Activated CD8-positive, alpha-beta T cell treated with anti-CD3 and anti-CD28 coated beads for 36 hours (primary cell): Measurements from ENCODE around the gene LMO3. TPM values are rescaled to one million over a fixed set of nuclear protein-coding genes. Genes with fewer than 3 reads are reported as not detected.

Experiments used
- ATAC-seq: fragments of 200-7000 bp; cut with Tn5 transposase; one replicate; pipeline ENCODE4 v1.10.0; 2021; ENCODE audit warnings: mild to moderate bottlenecking, moderate library complexity
- CTCF ChIA-PET: fragments of 350-600 bp; sonication (Branson Sonifier 250); formaldehyde crosslinking; loops from one replicate; lab custom pipeline; 2021; ENCODE audit warnings: antibody characterized with exemption; lab: Charles Lee
- POLR2A ChIA-PET: fragments of 350-600 bp; sonication (Branson Sonifier 250); formaldehyde crosslinking; loops from one replicate; lab custom pipeline; 2021; ENCODE audit warnings: antibody characterized with exemption; lab: Charles Lee
- DNase-seq: peaks from one replicate; pipeline ENCODE4 v3.0.0-alpha.2; 2020
- H3K27ac Mint-ChIP-seq: one replicate; pipeline ENCODE4 v1.8.0; 2021; ENCODE audit warnings: mild to moderate bottlenecking, mixed read lengths
- H3K27me3 Mint-ChIP-seq: one replicate; pipeline ENCODE4 v1.8.0; 2021; ENCODE audit warnings: mixed read lengths
- H3K36me3 Mint-ChIP-seq: one replicate; pipeline ENCODE4 v1.8.0; 2021; ENCODE audit warnings: low read depth, mixed read lengths
- H3K4me1 Mint-ChIP-seq: one replicate; pipeline ENCODE4 v1.8.0; 2021; ENCODE audit warnings: low read depth, mixed read lengths
- H3K4me3 Mint-ChIP-seq: one replicate; pipeline ENCODE4 v1.8.0; 2021; ENCODE audit warnings: mild to moderate bottlenecking, moderate library complexity, mixed read lengths
- H3K9me3 Mint-ChIP-seq: one replicate; pipeline ENCODE4 v1.8.0; 2021; ENCODE audit warnings: mixed read lengths
- CTCF ChIP-seq: fragments of 200-600 bp; IDR thresholded peaks from one replicate; pipeline ENCODE4 v1.8.0; 2022; ENCODE audit warnings: antibody characterized with exemption, mild to moderate bottlenecking
- intact Hi-C: fragments of 100-400 bp; cut with micrococcal nuclease; formaldehyde crosslinking; loops from one replicate; pipeline ENCODE4 v1.10.0; 2022
- total RNA-seq, 2 experiments: library from RNA; stranded (reverse); gene quantifications; one replicate each; pipeline ENCODE4 v1.2.3, GENCODE V29; 2021

The LMO3 gene
- total RNA-seq, 2 experiments from 2014 or later = not detected

- CTCF ChIA-PET = no interaction called here
- no peaks in the 10 kb centered on the region for H3K9me3 Mint-ChIP-seq
- no peaks in the 10 kb centered on the region for H3K27me3 Mint-ChIP-seq
- H3K4me3 Mint-ChIP-seq = no peak overlapping the region
- no peak for TF ChIP-seq CTCF
- ATAC-seq (no peak), DNase-seq (no peak)
- no peak overlapping the region for H3K27ac Mint-ChIP-seq
- intact Hi-C loops = no loop called here
- no peaks in the 10 kb centered on the region for H3K4me1 Mint-ChIP-seq
- no peaks in the 10 kb centered on the region for H3K36me3 Mint-ChIP-seq
- POLR2A ChIA-PET = no interaction called here
These were observed 11.2 kb downstream of the LMO3 start for GRCh38 chr12:16594797-16595196.

GRCh38 chr12:16593546-16593945 lies 12.4 kb downstream of the LMO3 start:
- no peak for TF ChIP-seq CTCF
- no peak overlapping the region for H3K27ac Mint-ChIP-seq
- intact Hi-C loops = no loop called here

GRCh38 chr12:16590645-16591044 lies 15.3 kb downstream of the LMO3 start:
- H3K9me3 Mint-ChIP-seq = no peaks in the 10 kb centered on the region
- POLR2A ChIA-PET = interaction anchor here (0.6 kb wide), 1 partner anchor 20 kb away, joined by 3 read pairs; no protein-coding TSS in a partner anchor
- intact Hi-C loops = no loop called here

More at GRCh38 chr12:16593546-16593945, 12.4 kb downstream of the LMO3 start:
- DNase-seq = no peak
- H3K36me3 Mint-ChIP-seq = no peaks in the 10 kb centered on the region
- H3K27me3 Mint-ChIP-seq = no peaks in the 10 kb centered on the region
- H3K4me3 Mint-ChIP-seq = no peak overlapping the region
- ATAC-seq = no peak
- H3K9me3 Mint-ChIP-seq = no peaks in the 10 kb centered on the region
- H3K4me1 Mint-ChIP-seq = no peaks in the 10 kb centered on the region
- ChIA-PET POLR2A (no interaction called here), CTCF (no interaction called here)

GRCh38 chr12:16588812-16589211 lies 17.1 kb downstream of the LMO3 start:
- H3K4me1 Mint-ChIP-seq = no peaks in the 10 kb centered on the region
- no peak overlapping the region for H3K4me3 Mint-ChIP-seq
- CTCF ChIA-PET = no interaction called here
- H3K27me3 Mint-ChIP-seq = no peaks in the 10 kb centered on the region
- no peak overlapping the region for H3K27ac Mint-ChIP-seq
- H3K9me3 Mint-ChIP-seq = peaks cover 2% of the 10 kb centered on the region
- H3K36me3 Mint-ChIP-seq = no peaks in the 10 kb centered on the region
- DNase-seq (no peak), ATAC-seq (no peak)
- intact Hi-C loops = no loop called here
- TF ChIP-seq CTCF = no peak
- POLR2A ChIA-PET = no interaction called here

More at GRCh38 chr12:16590645-16591044, 15.3 kb downstream of the LMO3 start:
- CTCF ChIA-PET = no interaction called here
- H3K4me3 Mint-ChIP-seq = no peak overlapping the region
- no peaks in the 10 kb centered on the region for H3K4me1 Mint-ChIP-seq
- TF ChIP-seq CTCF = no peak
- H3K27me3 Mint-ChIP-seq = no peaks in the 10 kb centered on the region
- no peak for DNase-seq
- no peak overlapping the region for H3K27ac Mint-ChIP-seq
- no peaks in the 10 kb centered on the region for H3K36me3 Mint-ChIP-seq
- no peak for ATAC-seq

DNA sequence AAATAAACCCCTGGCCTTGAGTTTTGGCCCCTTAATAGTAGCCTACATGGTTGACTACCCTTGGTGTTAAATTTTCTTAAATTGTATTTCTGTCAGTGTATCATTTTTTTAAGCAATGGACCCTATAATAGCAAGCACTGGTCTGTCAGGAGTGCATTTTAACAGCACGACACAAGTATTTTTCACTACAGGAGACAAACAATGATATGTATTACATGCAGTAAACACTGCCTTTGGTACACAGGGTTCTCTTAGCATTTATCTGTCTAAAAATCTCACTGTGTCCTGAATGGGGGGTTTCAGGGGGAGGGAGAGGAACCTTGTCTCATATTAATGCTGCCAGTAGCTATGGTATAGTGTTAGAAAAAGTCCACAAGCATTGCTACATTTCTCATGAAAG lies 18.4 kb downstream of the LMO3 start:
- TF ChIP-seq CTCF = no peak
- DNase-seq = no peak
- ATAC-seq = no peak
- CTCF ChIA-PET = no interaction called here
- Mint-ChIP-seq H3K9me3 (peaks cover 2% of the 10 kb centered on the region), H3K27me3 (no peaks in the 10 kb centered on the region), H3K36me3 (no peaks in the 10 kb centered on the region), H3K4me3 (no peak overlapping the region), H3K27ac (no peak overlapping the region), H3K4me1 (no peaks in the 10 kb centered on the region)
- POLR2A ChIA-PET = no interaction called here
- intact Hi-C loops = no loop called here
